ENCODE data around the gene GMPPB. TPM values are rescaled to one million over a fixed set of nuclear protein-coding genes. Genes with fewer than 3 reads are reported as not detected.

The GMPPB gene
- total RNA-seq, 1 donor from 2014 or later: 22.8 TPM

Small RNA genes within 50 kb of the gene (small RNA-seq; reads per million reads assigned to genes)
- gene AMIGO3 (ENCODE audit: low replicate concordance) (not detected), gene COX6CP14 (ENCODE audit: low replicate concordance) (not detected)

Other genes with a start within 250 kb of the GMPPB start
- 0.82 TPM for gene BSN, start 169.5 kb downstream of the GMPPB start, total RNA-seq
- gene APEH, start 49.6 kb downstream of the GMPPB start, total RNA-seq: 82.7 TPM
- gene MST1, start 34.5 kb downstream of the GMPPB start, total RNA-seq: 8.1 TPM
- 60.4 TPM for gene RNF123, start 34.4 kb downstream of the GMPPB start, total RNA-seq
- gene AMIGO3, start 4.3 kb downstream of the GMPPB start, total RNA-seq: 2.8 TPM
- 35.6 TPM for gene IP6K1, start 62.6 kb upstream of the GMPPB start, total RNA-seq
- not detected for gene CDHR4, start 75.9 kb upstream of the GMPPB start, total RNA-seq
- gene INKA1, start 79.3 kb upstream of the GMPPB start, total RNA-seq: 12.3 TPM
- gene UBA7, start 90.0 kb upstream of the GMPPB start, total RNA-seq: 17.4 TPM
- 1.6 TPM for gene TRAIP, start 132.6 kb upstream of the GMPPB start, total RNA-seq
- 0.51 TPM for gene CAMKV, start 146.0 kb upstream of the GMPPB start, total RNA-seq
- 5.7 TPM for gene MST1R, start 179.9 kb upstream of the GMPPB start, total RNA-seq
- gene MON1A, start 205.9 kb upstream of the GMPPB start, total RNA-seq: 4.4 TPM
- gene RBM6, start 216.2 kb upstream of the GMPPB start, total RNA-seq: 98.1 TPM

Measured in tongue (tissue), 2 donors.